ENCODE measurements around the gene DNAJB4. TPM values are rescaled to one million over a fixed set of nuclear protein-coding genes. Genes with fewer than 3 reads are reported as not detected.
A peak's percentile ranks its signal among the peaks of the same experiment; 100 is the strongest.

The DNAJB4 gene
- total RNA-seq: 100 to 1,000 TPM in 1 of 2 donors, 10 to 100 TPM in 1; 76.7 to 137 TPM
- polyA plus RNA-seq: 10 to 100 TPM; 39.1 to 56.5 TPM
- long read RNA-seq, donor 1, transcript DNAJB4-201 (3 exons, 2,988 nt): major isoform, 62 of 75 reads
- long read RNA-seq, donor 1, partial matches to known transcripts: 7 of 75 reads
- long read RNA-seq, donor 1, other reads (novel, unspliced or antisense): 2 of 75 reads
- long read RNA-seq, donor 2, transcript DNAJB4-201 (3 exons, 2,988 nt): major isoform, 19 of 29 reads
- long read RNA-seq, donor 2, partial matches to known transcripts: 4 of 29 reads
- long read RNA-seq, donor 2, other reads (novel, unspliced or antisense): 2 of 29 reads

- intact Hi-C loops (cut with DNase I): loop anchor here (1.0 to 5.0 kb wide), 3 partner anchors 26 to 97 kb away; partner anchors contain the start of gene FUBP1 (in 2 of the 2)
- WGBS, 2 donors: 0 to 1% methylated on average over 12 of the region's 12 CpGs
- ATAC-seq (ENCODE audit: low FRiP score) (peak; percentile 99), DNase-seq (peak in 1 of 2 donors; percentile 64)
- Histone ChIP-seq H3K9me3 (ENCODE audit: control insufficient read depth, low read length) (no peaks in the 10 kb centered on the region), H3K36me3 (ENCODE audit: control insufficient read depth in 1 of 2, insufficient read depth in 2 of 2, low read length in 1 of 2) (no peaks in the 10 kb centered on the region), H3K27me3 (ENCODE audit: control insufficient read depth in 1 of 2, insufficient read depth in 2 of 2, low read length in 1 of 2) (no peaks in the 10 kb centered on the region), H3K4me3 (ENCODE audit: low read length in 2 of 2) (peak within 1 kb of the TSS; percentile 98 to 100), H3K4me1 (ENCODE audit: control insufficient read depth in 1 of 2, insufficient read depth in 2 of 2, low read length in 2 of 2) (no peaks in the 10 kb centered on the region), H3K27ac (ENCODE audit: low read depth in 1 of 2, low read length in 2 of 2) (peak within 1 kb of the TSS in 1 of 2 donors; percentile 90)
Measured at GRCh38 chr1:78004719-78005447, at the start of gene DNAJB4. Gene DNAJB4, plus strand, starts transcription at chr1:78004939. Its CDS starts 172 bp downstream, at chr1:78005111.

- DNase-seq (no peak), ATAC-seq (ENCODE audit: low FRiP score) (no peak)
- Histone ChIP-seq H3K4me1 (ENCODE audit: control insufficient read depth in 1 of 2, insufficient read depth in 2 of 2, low read length in 2 of 2) (no peaks in the 10 kb centered on the region), H3K4me3 (ENCODE audit: low read length in 2 of 2) (no peak overlapping the region), H3K9me3 (ENCODE audit: control insufficient read depth, low read length) (no peaks in the 10 kb centered on the region), H3K27me3 (ENCODE audit: control insufficient read depth in 1 of 2, insufficient read depth in 2 of 2, low read length in 1 of 2) (no peaks in the 10 kb centered on the region), H3K27ac (ENCODE audit: low read depth in 1 of 2, low read length in 2 of 2) (no peak overlapping the region), H3K36me3 (ENCODE audit: control insufficient read depth in 1 of 2, insufficient read depth in 2 of 2, low read length in 1 of 2) (peaks cover 10% of the 10 kb centered on the region in 2 donors)
- WGBS, 2 donors: 49 to 56% methylated on average over 3 of the region's 3 CpGs
- intact Hi-C loops (cut with DNase I): no loop called here
Measured at GRCh38 chr1:77955709-77956108, 49.0 kb upstream of the DNAJB4 start.

- DNase-seq (no peak), ATAC-seq (ENCODE audit: low FRiP score) (no peak)
- no peak overlapping the region for H3K4me3 ChIP-seq (ENCODE audit: low read length in 2 of 2)
- 64 to 68% methylated on average over 3 of the region's 3 CpGs for WGBS, 2 donors
- H3K27me3 ChIP-seq (ENCODE audit: control insufficient read depth in 1 of 2, insufficient read depth in 2 of 2, low read length in 1 of 2): no peaks in the 10 kb centered on the region
- H3K36me3 ChIP-seq (ENCODE audit: control insufficient read depth in 1 of 2, insufficient read depth in 2 of 2, low read length in 1 of 2): peaks cover 6 to 10% of the 10 kb centered on the region in 2 donors
- H3K4me1 ChIP-seq (ENCODE audit: control insufficient read depth in 1 of 2, insufficient read depth in 2 of 2, low read length in 2 of 2): no peaks in the 10 kb centered on the region
- no peak overlapping the region for H3K27ac ChIP-seq (ENCODE audit: low read depth in 1 of 2, low read length in 2 of 2)
- intact Hi-C loops (cut with DNase I): no loop called here
- H3K9me3 ChIP-seq (ENCODE audit: control insufficient read depth, low read length): no peaks in the 10 kb centered on the region
Measured at GRCh38 chr1:77956464-77956863, 48.3 kb upstream of the DNAJB4 start.

- Histone ChIP-seq H3K27me3 (ENCODE audit: control insufficient read depth in 1 of 2, insufficient read depth in 2 of 2, low read length in 1 of 2) (no peaks in the 10 kb centered on the region), H3K9me3 (ENCODE audit: control insufficient read depth, low read length) (no peaks in the 10 kb centered on the region), H3K27ac (ENCODE audit: low read depth in 1 of 2, low read length in 2 of 2) (no peak overlapping the region), H3K4me3 (ENCODE audit: low read length in 2 of 2) (no peak overlapping the region), H3K4me1 (ENCODE audit: control insufficient read depth in 1 of 2, insufficient read depth in 2 of 2, low read length in 2 of 2) (no peaks in the 10 kb centered on the region), H3K36me3 (ENCODE audit: control insufficient read depth in 1 of 2, insufficient read depth in 2 of 2, low read length in 1 of 2) (peaks cover 8 to 10% of the 10 kb centered on the region in 2 donors)
- ATAC-seq (ENCODE audit: low FRiP score) (no peak), DNase-seq (no peak)
- intact Hi-C loops (cut with DNase I): no loop called here
Measured at GRCh38 chr1:77958391-77958790, 46.3 kb upstream of the DNAJB4 start.

- intact Hi-C loops (cut with DNase I): no loop called here
- H3K27me3 ChIP-seq (ENCODE audit: control insufficient read depth in 1 of 2, insufficient read depth in 2 of 2, low read length in 1 of 2): no peaks in the 10 kb centered on the region
- DNase-seq: no peak
Measured at GRCh38 chr1:77958850-77959249, 45.9 kb upstream of the DNAJB4 start.

GRCh38 chr1:77961392-77961791 is 43.3 kb upstream of the DNAJB4 start:
- intact Hi-C loops (cut with DNase I): no loop called here
- Histone ChIP-seq H3K4me3 (ENCODE audit: low read length in 2 of 2) (no peak overlapping the region), H3K27ac (ENCODE audit: low read depth in 1 of 2, low read length in 2 of 2) (no peak overlapping the region), H3K4me1 (ENCODE audit: control insufficient read depth in 1 of 2, insufficient read depth in 2 of 2, low read length in 2 of 2) (no peaks in the 10 kb centered on the region), H3K36me3 (ENCODE audit: control insufficient read depth in 1 of 2, insufficient read depth in 2 of 2, low read length in 1 of 2) (peaks cover 9 to 20% of the 10 kb centered on the region in 2 donors), H3K27me3 (ENCODE audit: control insufficient read depth in 1 of 2, insufficient read depth in 2 of 2, low read length in 1 of 2) (no peaks in the 10 kb centered on the region), H3K9me3 (ENCODE audit: control insufficient read depth, low read length) (no peaks in the 10 kb centered on the region)
- 73 to 74% methylated on average over 2 of the region's 2 CpGs for WGBS, 2 donors
- DNase-seq (no peak), ATAC-seq (ENCODE audit: low FRiP score) (no peak)

More at GRCh38 chr1:77958850-77959249, 45.9 kb upstream of the DNAJB4 start:
- no peak overlapping the region for H3K27ac ChIP-seq (ENCODE audit: low read depth in 1 of 2, low read length in 2 of 2)
- no peak overlapping the region for H3K4me3 ChIP-seq (ENCODE audit: low read length in 2 of 2)
- no peaks in the 10 kb centered on the region for H3K9me3 ChIP-seq (ENCODE audit: control insufficient read depth, low read length)
- WGBS, 2 donors: 90 to 92% methylated on average over 2 of the region's 2 CpGs
- H3K36me3 ChIP-seq (ENCODE audit: control insufficient read depth in 1 of 2, insufficient read depth in 2 of 2, low read length in 1 of 2): peaks cover 8 to 10% of the 10 kb centered on the region in 2 donors
- no peaks in the 10 kb centered on the region for H3K4me1 ChIP-seq (ENCODE audit: control insufficient read depth in 1 of 2, insufficient read depth in 2 of 2, low read length in 2 of 2)
- no peak for ATAC-seq (ENCODE audit: low FRiP score)

- H3K36me3 ChIP-seq (ENCODE audit: control insufficient read depth in 1 of 2, insufficient read depth in 2 of 2, low read length in 1 of 2): peaks cover 4 to 15% of the 10 kb centered on the region in 2 donors
Measured at GRCh38 chr1:77966291-77966690, 38.4 kb upstream of the DNAJB4 start.

GRCh38 chr1:77970192-77970591 is 34.5 kb upstream of the DNAJB4 start:
- intact Hi-C loops (cut with DNase I): no loop called here
- H3K27ac ChIP-seq (ENCODE audit: low read depth in 1 of 2, low read length in 2 of 2): no peak overlapping the region
- ATAC-seq (ENCODE audit: low FRiP score) (no peak), DNase-seq (no peak)
- no peaks in the 10 kb centered on the region for H3K4me1 ChIP-seq (ENCODE audit: control insufficient read depth in 1 of 2, insufficient read depth in 2 of 2, low read length in 2 of 2)
- H3K9me3 ChIP-seq (ENCODE audit: control insufficient read depth, low read length): no peaks in the 10 kb centered on the region
- no peaks in the 10 kb centered on the region for H3K27me3 ChIP-seq (ENCODE audit: control insufficient read depth in 1 of 2, insufficient read depth in 2 of 2, low read length in 1 of 2)
- H3K4me3 ChIP-seq (ENCODE audit: low read length in 2 of 2): no peak overlapping the region
- peaks cover 4 to 6% of the 10 kb centered on the region in 2 donors for H3K36me3 ChIP-seq (ENCODE audit: control insufficient read depth in 1 of 2, insufficient read depth in 2 of 2, low read length in 1 of 2)
- 76 to 77% methylated on average over 1 of the region's 1 CpG for WGBS, 2 donors

More at GRCh38 chr1:77966291-77966690, 38.4 kb upstream of the DNAJB4 start:
- no peak for DNase-seq
- no peaks in the 10 kb centered on the region for H3K9me3 ChIP-seq (ENCODE audit: control insufficient read depth, low read length)
- H3K27ac ChIP-seq (ENCODE audit: low read depth in 1 of 2, low read length in 2 of 2): no peak overlapping the region
- no peak for ATAC-seq (ENCODE audit: low FRiP score)
- H3K4me1 ChIP-seq (ENCODE audit: control insufficient read depth in 1 of 2, insufficient read depth in 2 of 2, low read length in 2 of 2): no peaks in the 10 kb centered on the region
- intact Hi-C loops (cut with DNase I): no loop called here
- H3K4me3 ChIP-seq (ENCODE audit: low read length in 2 of 2): no peak overlapping the region
- WGBS, 2 donors: 89 to 91% methylated on average over 3 of the region's 3 CpGs
- no peaks in the 10 kb centered on the region for H3K27me3 ChIP-seq (ENCODE audit: control insufficient read depth in 1 of 2, insufficient read depth in 2 of 2, low read length in 1 of 2)

Measured in aorta (tissue), 5 donors.